NT2/D1 (cell line): ENCODE data around the gene MYOF.

ENCODE experiments used
- SUZ12 ChIP-seq: IDR thresholded peaks from 2 replicates; pipeline ENCODE4 v1.6.1; 2011; ENCODE audit not compliant: insufficient read length, insufficient read depth; ENCODE audit errors: extremely low read depth
- YY1 ChIP-seq: IDR thresholded peaks from 2 replicates; pipeline ENCODE4 v1.6.1; 2011; ENCODE audit not compliant: insufficient read length, insufficient read depth
- ZNF274 ChIP-seq: IDR thresholded peaks from 2 replicates; pipeline ENCODE4 v1.6.1; 2011; ENCODE audit warnings: mild to moderate bottlenecking, low read depth, low read length

- TF ChIP-seq ZNF274 (no peak), YY1 (no peak), SUZ12 (no peak)
These were observed 71.3 kb downstream of the MYOF start for GRCh38 chr10:93410697-93411348.
